ENCODE results near the gene TMEM151B.
"Not testable (repeated sequence)": the region's sequence is repeated elsewhere in the genome, so short reads cannot be mapped to it uniquely, and the experiment has no call there.

The TMEM151B gene

DNA sequence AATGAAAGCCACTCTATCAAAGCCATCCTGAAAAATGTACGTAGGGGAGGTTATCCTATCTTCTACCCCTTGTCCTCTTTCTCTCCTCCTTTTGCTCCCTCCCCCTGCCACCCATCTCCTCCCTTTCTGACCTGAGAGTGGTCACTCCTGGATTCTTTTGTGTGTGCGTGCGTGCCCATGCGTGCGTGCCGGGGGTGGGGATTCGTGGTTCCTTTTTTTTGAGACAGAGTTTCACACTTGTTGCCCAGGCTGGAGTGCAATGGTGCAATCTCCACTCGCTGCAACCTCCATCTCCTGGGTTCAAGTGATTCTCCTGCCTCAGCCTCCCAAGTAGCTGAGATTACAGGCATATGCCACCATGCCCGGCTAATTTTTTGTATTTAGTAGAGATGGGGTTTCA, 38.8 kb upstream of the TMEM151B start:
- not testable (repeated sequence) for H3K18ac ChIP-seq (ENCODE audit: low read length); DNase-seq; H4K91ac ChIP-seq (ENCODE audit: low read depth, low read length); H3K4me3 ChIP-seq (ENCODE audit: low read depth, low read length); H3K4ac ChIP-seq (ENCODE audit: low read depth, low read length); H4K12ac ChIP-seq (ENCODE audit: low read depth, low read length); H2BK5ac ChIP-seq (ENCODE audit: low read depth, low read length, poor library complexity); H3K79me2 ChIP-seq (ENCODE audit: control insufficient read depth, insufficient read depth, low read length, poor library complexity); H2AFZ ChIP-seq (ENCODE audit: insufficient read depth, low read length, poor library complexity); H2BK12ac ChIP-seq (ENCODE audit: low read length); H3K9ac ChIP-seq (ENCODE audit: low read length); H3K9me3 ChIP-seq (ENCODE audit: insufficient read depth, low read depth, low read length); H3K23ac ChIP-seq (ENCODE audit: low read length); H3K4me2 ChIP-seq (ENCODE audit: low read length); H2BK120ac ChIP-seq (ENCODE audit: insufficient read depth, low read length, poor library complexity); H3K14ac ChIP-seq (ENCODE audit: low read length); H4K8ac ChIP-seq (ENCODE audit: low read depth, low read length); H3K27ac ChIP-seq (ENCODE audit: low read depth, low read length); H2AK5ac ChIP-seq (ENCODE audit: low read length); H3K27me3 ChIP-seq (ENCODE audit: insufficient read depth, low read length)
- Histone ChIP-seq H3K4me1 (ENCODE audit: control insufficient read depth in 1 of 2, insufficient read depth in 2 of 2, low read length in 2 of 2) (peaks cover 39 to 56% of the 10 kb centered on the region in 2 experiments), H3K79me1 (ENCODE audit: low read length) (peaks cover 21% of the 10 kb centered on the region), H3K36me3 (ENCODE audit: control insufficient read depth in 1 of 2, insufficient read depth in 2 of 2, low read length in 2 of 2) (peaks cover 43 to 55% of the 10 kb centered on the region in 2 experiments)
- no CpG with 5 or more reads among the region's 9 CpGs for WGBS (ENCODE audit: extremely low coverage, insufficient coverage, insufficient read length)

DNA sequence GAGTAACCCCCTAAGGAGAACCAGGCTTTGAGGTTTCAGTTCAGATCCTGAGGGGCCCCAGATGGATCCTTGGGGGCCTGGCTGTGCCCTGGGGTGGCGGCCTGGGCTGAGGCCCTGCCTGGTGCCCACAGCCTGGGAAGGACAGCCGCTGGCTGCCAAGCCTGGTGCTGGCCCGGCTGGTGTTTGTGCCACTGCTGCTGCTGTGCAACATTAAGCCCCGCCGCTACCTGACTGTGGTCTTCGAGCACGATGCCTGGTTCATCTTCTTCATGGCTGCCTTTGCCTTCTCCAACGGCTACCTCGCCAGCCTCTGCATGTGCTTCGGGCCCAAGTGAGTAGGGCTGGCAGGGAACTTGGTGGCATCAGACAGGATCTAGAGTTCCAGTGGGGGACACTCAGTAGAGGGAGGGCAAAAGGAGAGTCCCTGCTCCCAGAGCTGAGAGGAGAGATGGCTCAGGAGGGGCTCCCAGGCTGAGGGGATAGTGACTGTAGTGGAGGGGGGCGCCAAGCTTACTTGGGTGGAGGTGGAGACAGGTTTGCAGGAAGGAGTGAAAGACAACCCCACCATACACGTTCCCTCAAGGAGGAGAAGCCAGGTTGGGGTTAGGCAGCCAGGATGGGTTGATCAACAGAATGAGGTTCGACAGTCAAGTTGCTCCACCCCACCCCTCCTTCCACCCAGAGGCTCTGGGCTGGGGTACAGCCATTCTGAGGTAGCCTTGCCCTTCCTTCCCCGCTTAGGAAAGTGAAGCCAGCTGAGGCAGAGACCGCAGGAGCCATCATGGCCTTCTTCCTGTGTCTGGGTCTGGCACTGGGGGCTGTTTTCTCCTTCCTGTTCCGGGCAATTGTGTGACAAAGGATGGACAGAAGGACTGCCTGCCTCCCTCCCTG, 37.3 kb upstream of the TMEM151B start:
- H2AFZ ChIP-seq (ENCODE audit: insufficient read depth, low read length, poor library complexity) = no peak overlapping the region
- peaks cover 32 to 47% of the 10 kb centered on the region in 2 experiments for H3K4me1 ChIP-seq (ENCODE audit: control insufficient read depth in 1 of 2, insufficient read depth in 2 of 2, low read length in 2 of 2)
- peak overlapping the region; percentile 16 for H3K18ac ChIP-seq (ENCODE audit: low read length)
- no peak for DNase-seq
- peak overlapping the region; percentile 69 for H3K27ac ChIP-seq (ENCODE audit: low read depth, low read length)
- no peak overlapping the region for H3K4me3 ChIP-seq (ENCODE audit: low read depth, low read length)
- no peak overlapping the region for H3K23ac ChIP-seq (ENCODE audit: low read length)
- no peak overlapping the region for H4K12ac ChIP-seq (ENCODE audit: low read depth, low read length)
- WGBS (ENCODE audit: extremely low coverage, insufficient coverage, insufficient read length) = no CpG with 5 or more reads among the region's 16 CpGs
- no peak overlapping the region for H3K4me2 ChIP-seq (ENCODE audit: low read length)
- H4K91ac ChIP-seq (ENCODE audit: low read depth, low read length) = peak overlapping the region; percentile 62
- H3K79me1 ChIP-seq (ENCODE audit: low read length) = peaks cover 26% of the 10 kb centered on the region
- H2BK5ac ChIP-seq (ENCODE audit: low read depth, low read length, poor library complexity) = peak overlapping the region; percentile 1
- H3K4ac ChIP-seq (ENCODE audit: low read depth, low read length) = peak overlapping the region; percentile 21
- peak overlapping the region; percentile 1 for H2AK5ac ChIP-seq (ENCODE audit: low read length)
- peaks cover 2% of the 10 kb centered on the region for H3K79me2 ChIP-seq (ENCODE audit: control insufficient read depth, insufficient read depth, low read length, poor library complexity)
- no peak overlapping the region for H4K8ac ChIP-seq (ENCODE audit: low read depth, low read length)
- H3K14ac ChIP-seq (ENCODE audit: low read length) = no peak overlapping the region
- peaks cover 43 to 55% of the 10 kb centered on the region in 2 experiments for H3K36me3 ChIP-seq (ENCODE audit: control insufficient read depth in 1 of 2, insufficient read depth in 2 of 2, low read length in 2 of 2)
- H2BK120ac ChIP-seq (ENCODE audit: insufficient read depth, low read length, poor library complexity) = no peak overlapping the region
- H3K9me3 ChIP-seq (ENCODE audit: insufficient read depth, low read depth, low read length) = peaks cover 3% of the 10 kb centered on the region
- H3K27me3 ChIP-seq (ENCODE audit: insufficient read depth, low read length) = no peaks in the 10 kb centered on the region
- H3K9ac ChIP-seq (ENCODE audit: low read length) = no peak overlapping the region
- peak overlapping the region; percentile 23 for H2BK12ac ChIP-seq (ENCODE audit: low read length)

DNA sequence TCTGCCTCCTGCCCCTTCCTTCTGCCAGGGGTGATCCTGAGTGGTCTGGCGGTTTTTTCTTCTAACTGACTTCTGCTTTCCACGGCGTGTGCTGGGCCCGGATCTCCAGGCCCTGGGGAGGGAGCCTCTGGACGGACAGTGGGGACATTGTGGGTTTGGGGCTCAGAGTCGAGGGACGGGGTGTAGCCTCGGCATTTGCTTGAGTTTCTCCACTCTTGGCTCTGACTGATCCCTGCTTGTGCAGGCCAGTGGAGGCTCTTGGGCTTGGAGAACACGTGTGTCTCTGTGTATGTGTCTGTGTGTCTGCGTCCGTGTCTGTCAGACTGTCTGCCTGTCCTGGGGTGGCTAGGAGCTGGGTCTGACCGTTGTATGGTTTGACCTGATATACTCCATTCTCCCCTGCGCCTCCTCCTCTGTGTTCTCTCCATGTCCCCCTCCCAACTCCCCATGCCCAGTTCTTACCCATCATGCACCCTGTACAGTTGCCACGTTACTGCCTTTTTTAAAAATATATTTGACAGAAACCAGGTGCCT, 36.6 kb upstream of the TMEM151B start:
- no peak overlapping the region for H3K4me2 ChIP-seq (ENCODE audit: low read length)
- H4K91ac ChIP-seq (ENCODE audit: low read depth, low read length) = peak overlapping the region; percentile 62
- peak overlapping the region; percentile 21 for H3K4ac ChIP-seq (ENCODE audit: low read depth, low read length)
- peaks cover 26% of the 10 kb centered on the region for H3K79me1 ChIP-seq (ENCODE audit: low read length)
- no peak overlapping the region for H4K12ac ChIP-seq (ENCODE audit: low read depth, low read length)
- peaks cover 4% of the 10 kb centered on the region for H3K9me3 ChIP-seq (ENCODE audit: insufficient read depth, low read depth, low read length)
- DNase-seq = no peak
- H3K18ac ChIP-seq (ENCODE audit: low read length) = peak overlapping the region; percentile 11
- H2BK5ac ChIP-seq (ENCODE audit: low read depth, low read length, poor library complexity) = peak overlapping the region; percentile 1
- H4K8ac ChIP-seq (ENCODE audit: low read depth, low read length) = peak overlapping the region; percentile 11
- H2AK5ac ChIP-seq (ENCODE audit: low read length) = peak overlapping the region; percentile 57
- H3K23ac ChIP-seq (ENCODE audit: low read length) = no peak overlapping the region
- H3K27ac ChIP-seq (ENCODE audit: low read depth, low read length) = peak overlapping the region; percentile 69
- no peak overlapping the region for H3K4me3 ChIP-seq (ENCODE audit: low read depth, low read length)
- no peak overlapping the region for H3K9ac ChIP-seq (ENCODE audit: low read length)
- H3K36me3 ChIP-seq (ENCODE audit: control insufficient read depth in 1 of 2, insufficient read depth in 2 of 2, low read length in 2 of 2) = peaks cover 40 to 51% of the 10 kb centered on the region in 2 experiments
- H2BK120ac ChIP-seq (ENCODE audit: insufficient read depth, low read length, poor library complexity) = peak overlapping the region; percentile 27
- no peaks in the 10 kb centered on the region for H3K27me3 ChIP-seq (ENCODE audit: insufficient read depth, low read length)
- WGBS (ENCODE audit: extremely low coverage, insufficient coverage, insufficient read length) = no CpG with 5 or more reads among the region's 14 CpGs
- H2BK12ac ChIP-seq (ENCODE audit: low read length) = peak overlapping the region; percentile 66
- H3K14ac ChIP-seq (ENCODE audit: low read length) = peak overlapping the region; percentile 48
- peaks cover 2% of the 10 kb centered on the region for H3K79me2 ChIP-seq (ENCODE audit: control insufficient read depth, insufficient read depth, low read length, poor library complexity)
- H3K4me1 ChIP-seq (ENCODE audit: control insufficient read depth in 1 of 2, insufficient read depth in 2 of 2, low read length in 2 of 2) = peaks cover 27 to 42% of the 10 kb centered on the region in 2 experiments
- H2AFZ ChIP-seq (ENCODE audit: insufficient read depth, low read length, poor library complexity) = no peak overlapping the region

DNA sequence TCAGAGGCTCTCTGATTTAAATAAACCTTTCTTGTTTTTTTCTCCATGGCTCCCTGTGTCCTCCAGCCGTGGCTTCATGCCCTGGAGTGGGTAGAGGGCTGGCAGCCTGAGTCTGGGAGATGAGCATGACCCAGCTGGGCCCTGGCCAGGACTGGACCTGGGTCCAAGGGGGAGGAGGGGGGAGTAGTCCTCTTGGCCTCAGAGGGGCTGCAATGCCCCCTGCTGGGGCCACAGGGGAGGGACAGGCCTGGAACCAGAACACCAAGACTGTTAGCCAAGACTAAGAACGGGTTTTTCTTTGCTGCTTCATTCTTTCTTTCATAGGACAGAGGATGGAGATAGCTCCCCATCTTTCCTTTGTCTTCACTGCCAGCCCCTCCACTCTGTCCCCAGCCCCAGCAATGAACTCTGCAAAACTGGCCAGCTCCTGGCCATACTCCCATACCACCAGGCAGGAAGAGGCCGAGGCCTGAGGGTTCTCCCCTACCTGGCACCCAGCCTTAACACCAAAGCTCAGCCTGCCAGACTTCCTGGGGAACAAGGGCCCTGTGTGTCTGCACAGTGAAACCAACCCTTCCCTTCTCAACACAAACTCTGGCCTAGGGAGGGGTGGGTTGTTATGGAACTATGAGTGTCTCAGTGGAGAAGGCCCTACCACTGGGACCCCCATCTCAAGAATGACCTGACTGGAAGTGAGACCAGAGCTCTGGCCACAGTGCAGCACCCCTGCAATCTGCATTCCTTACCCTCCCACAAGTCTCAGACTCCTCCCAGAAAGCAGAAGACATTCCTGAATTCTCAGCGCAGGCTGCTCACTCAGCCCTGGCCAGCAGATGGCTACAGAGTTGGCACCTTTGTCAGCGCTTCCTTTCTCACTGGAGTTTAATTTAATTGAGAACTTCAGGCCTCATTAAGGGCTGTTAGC, 35.9 kb upstream of the TMEM151B start:
- Histone ChIP-seq H3K4me1 (ENCODE audit: control insufficient read depth in 1 of 2, insufficient read depth in 2 of 2, low read length in 2 of 2) (peaks cover 24 to 37% of the 10 kb centered on the region in 2 experiments), H3K18ac (ENCODE audit: low read length) (peak overlapping the region; percentile 44), H3K4me3 (ENCODE audit: low read depth, low read length) (no peak overlapping the region), H3K27ac (ENCODE audit: low read depth, low read length) (peak overlapping the region; percentile 69), H2BK12ac (ENCODE audit: low read length) (peak overlapping the region; percentile 67), H3K23ac (ENCODE audit: low read length) (no peak overlapping the region), H3K9me3 (ENCODE audit: insufficient read depth, low read depth, low read length) (peaks cover 6% of the 10 kb centered on the region), H3K14ac (ENCODE audit: low read length) (peak overlapping the region; percentile 35), H3K36me3 (ENCODE audit: control insufficient read depth in 1 of 2, insufficient read depth in 2 of 2, low read length in 2 of 2) (peaks cover 33 to 45% of the 10 kb centered on the region in 2 experiments), H4K8ac (ENCODE audit: low read depth, low read length) (peak overlapping the region; percentile 57), H2AFZ (ENCODE audit: insufficient read depth, low read length, poor library complexity) (peak overlapping the region; percentile 46), H2BK120ac (ENCODE audit: insufficient read depth, low read length, poor library complexity) (peak overlapping the region; percentile 58), H2AK5ac (ENCODE audit: low read length) (peak overlapping the region; percentile 80), H3K9ac (ENCODE audit: low read length) (no peak overlapping the region), H3K27me3 (ENCODE audit: insufficient read depth, low read length) (no peaks in the 10 kb centered on the region), H3K79me1 (ENCODE audit: low read length) (peaks cover 26% of the 10 kb centered on the region), H3K79me2 (ENCODE audit: control insufficient read depth, insufficient read depth, low read length, poor library complexity) (peaks cover 2% of the 10 kb centered on the region), H4K12ac (ENCODE audit: low read depth, low read length) (peak overlapping the region; percentile 24), H4K91ac (ENCODE audit: low read depth, low read length) (peak overlapping the region; percentile 81), H2BK5ac (ENCODE audit: low read depth, low read length, poor library complexity) (peak overlapping the region; percentile 73), H3K4me2 (ENCODE audit: low read length) (no peak overlapping the region), H3K4ac (ENCODE audit: low read depth, low read length) (peak overlapping the region; percentile 14)
- DNase-seq = peak in 1 of 2 donors; percentile 57
- no CpG with 5 or more reads among the region's 5 CpGs for WGBS (ENCODE audit: extremely low coverage, insufficient coverage, insufficient read length)

All from trophoblast cell (in vitro differentiated cells and primary cell).